Osteocyte (in vitro differentiated cells): ENCODE data around the gene CSTF2T. TPM values are rescaled to one million over a fixed set of nuclear protein-coding genes. Genes with fewer than 3 reads are reported as not detected.

ENCODE experiments used
- DNase-seq: peaks from one replicate; pipeline ENCODE4 v3.0.0; 2021; ENCODE audit warnings: mixed read lengths; ENCODE audit not compliant: unreplicated experiment; ENCODE audit errors: extremely low spot score
- H3K27ac Mint-ChIP-seq: one replicate; pipeline ENCODE4 v1.8.0; 2021; ENCODE audit warnings: mild to moderate bottlenecking, mixed read lengths; ENCODE audit not compliant: unreplicated experiment
- H3K27me3 Mint-ChIP-seq: one replicate; pipeline ENCODE4 v1.8.0; 2021; ENCODE audit warnings: mixed read lengths; ENCODE audit not compliant: unreplicated experiment
- H3K36me3 Mint-ChIP-seq: one replicate; pipeline ENCODE4 v1.8.0; 2021; ENCODE audit warnings: mixed read lengths; ENCODE audit not compliant: unreplicated experiment
- H3K4me1 Mint-ChIP-seq: one replicate; pipeline ENCODE4 v1.8.0; 2021; ENCODE audit warnings: mixed read lengths; ENCODE audit not compliant: unreplicated experiment
- H3K4me3 Mint-ChIP-seq: one replicate; pipeline ENCODE4 v1.8.0; 2021; ENCODE audit warnings: mild to moderate bottlenecking, moderate library complexity, mixed read lengths; ENCODE audit not compliant: unreplicated experiment
- H3K9me3 Mint-ChIP-seq: one replicate; pipeline ENCODE4 v1.8.0; 2021; ENCODE audit warnings: mixed read lengths; ENCODE audit not compliant: unreplicated experiment
- total RNA-seq: library from RNA; stranded (reverse); gene quantifications from 2 replicates; pipeline ENCODE4 v1.2.1, GENCODE V29; 2021
- TF ChIP-seq, protein P1 (sequence below): fragments of 200-600 bp; sonication (generic); IDR thresholded peaks from 2 replicates; pipeline ENCODE4 v1.5.0; 2021; ENCODE audit warnings: antibody characterized with exemption, mild to moderate bottlenecking, moderate library complexity

The CSTF2T gene
- total RNA-seq, 1 donor from 2014 or later, result 23.9 TPM

DNA sequence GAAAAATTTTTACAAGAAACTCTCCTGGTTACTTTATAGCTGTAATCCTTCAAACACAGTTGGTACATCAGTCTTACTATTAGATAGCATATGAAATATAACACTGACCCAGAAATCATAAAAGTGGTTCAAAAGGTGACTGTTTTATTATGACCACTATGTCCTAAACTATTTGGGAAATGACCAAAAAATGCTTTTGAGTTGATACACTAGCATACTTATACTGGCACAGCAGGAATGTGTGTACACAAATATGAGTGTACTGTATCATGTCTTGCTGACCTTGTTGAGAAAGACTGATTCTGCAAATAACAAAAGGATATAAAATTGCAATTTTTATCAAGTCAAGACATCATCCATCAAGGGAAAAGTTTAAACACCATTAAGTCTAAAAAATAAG is 24.3 kb downstream of the CSTF2T start:
- H3K4me3 Mint-ChIP-seq, result no peak overlapping the region
- H3K9me3 Mint-ChIP-seq, result peaks cover 7% of the 10 kb centered on the region
- TF ChIP-seq, protein P1, sequence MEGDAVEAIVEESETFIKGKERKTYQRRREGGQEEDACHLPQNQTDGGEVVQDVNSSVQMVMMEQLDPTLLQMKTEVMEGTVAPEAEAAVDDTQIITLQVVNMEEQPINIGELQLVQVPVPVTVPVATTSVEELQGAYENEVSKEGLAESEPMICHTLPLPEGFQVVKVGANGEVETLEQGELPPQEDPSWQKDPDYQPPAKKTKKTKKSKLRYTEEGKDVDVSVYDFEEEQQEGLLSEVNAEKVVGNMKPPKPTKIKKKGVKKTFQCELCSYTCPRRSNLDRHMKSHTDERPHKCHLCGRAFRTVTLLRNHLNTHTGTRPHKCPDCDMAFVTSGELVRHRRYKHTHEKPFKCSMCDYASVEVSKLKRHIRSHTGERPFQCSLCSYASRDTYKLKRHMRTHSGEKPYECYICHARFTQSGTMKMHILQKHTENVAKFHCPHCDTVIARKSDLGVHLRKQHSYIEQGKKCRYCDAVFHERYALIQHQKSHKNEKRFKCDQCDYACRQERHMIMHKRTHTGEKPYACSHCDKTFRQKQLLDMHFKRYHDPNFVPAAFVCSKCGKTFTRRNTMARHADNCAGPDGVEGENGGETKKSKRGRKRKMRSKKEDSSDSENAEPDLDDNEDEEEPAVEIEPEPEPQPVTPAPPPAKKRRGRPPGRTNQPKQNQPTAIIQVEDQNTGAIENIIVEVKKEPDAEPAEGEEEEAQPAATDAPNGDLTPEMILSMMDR, result no peak
- H3K4me1 Mint-ChIP-seq, result no peaks in the 10 kb centered on the region
- no peak for DNase-seq
- no peak overlapping the region for H3K27ac Mint-ChIP-seq
- no peaks in the 10 kb centered on the region for H3K27me3 Mint-ChIP-seq
- no peaks in the 10 kb centered on the region for H3K36me3 Mint-ChIP-seq

DNA sequence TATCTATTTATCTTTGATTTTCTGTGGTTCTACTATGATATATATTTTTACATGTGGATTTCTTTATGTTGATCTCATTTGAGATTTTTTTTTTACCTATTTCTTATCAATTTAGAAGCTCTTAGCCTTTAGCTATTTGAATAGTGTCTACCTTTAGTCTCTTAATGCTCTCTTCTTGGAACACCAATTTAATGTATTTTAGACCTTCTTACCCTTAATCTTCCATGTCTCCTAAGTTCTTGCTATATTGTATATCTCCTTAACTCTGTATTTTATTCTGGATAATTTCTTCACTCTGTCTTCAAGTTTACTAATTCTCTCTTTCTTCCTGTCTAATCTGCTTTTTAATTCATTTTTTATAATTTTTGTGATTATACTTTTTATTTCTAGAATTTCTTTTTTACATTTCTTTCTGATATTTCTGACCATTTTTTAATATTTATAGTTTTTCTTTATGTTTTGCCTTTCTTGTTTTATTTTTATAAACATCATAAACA is 27.3 kb downstream of the CSTF2T start:
- Mint-ChIP-seq H3K4me3 (no peak overlapping the region), H3K27ac (no peak overlapping the region), H3K36me3 (no peaks in the 10 kb centered on the region), H3K4me1 (peaks cover 7% of the 10 kb centered on the region), H3K9me3 (peaks cover 7% of the 10 kb centered on the region), H3K27me3 (no peaks in the 10 kb centered on the region)
- TF ChIP-seq, protein P1, result no peak
- no peak for DNase-seq

DNA sequence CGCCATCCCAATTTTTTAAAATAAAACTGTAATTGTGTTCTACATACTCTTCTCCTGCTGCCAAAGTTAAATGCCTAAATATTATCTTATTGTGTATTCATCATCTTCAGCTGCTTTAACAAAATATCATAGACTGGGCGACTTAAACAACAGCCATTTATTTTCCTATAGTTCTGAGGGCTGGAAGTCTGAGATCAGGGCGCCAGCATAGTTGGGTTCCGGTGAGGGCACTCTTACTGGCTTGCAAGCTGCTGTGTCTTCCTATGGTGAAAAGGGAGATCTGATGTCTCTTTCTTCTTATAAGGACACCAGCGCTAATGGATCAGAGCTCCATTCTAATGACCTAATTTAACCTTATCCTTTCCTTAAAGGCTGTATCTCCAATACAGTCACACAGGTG is 30.4 kb downstream of the CSTF2T start:
- Mint-ChIP-seq H3K9me3 (peaks cover 7% of the 10 kb centered on the region), H3K27me3 (no peaks in the 10 kb centered on the region), H3K27ac (no peak overlapping the region), H3K4me1 (peaks cover 7% of the 10 kb centered on the region), H3K4me3 (no peak overlapping the region), H3K36me3 (no peaks in the 10 kb centered on the region)
- TF ChIP-seq, protein P1, result no peak
- DNase-seq, result no peak

- H3K4me3 Mint-ChIP-seq, result no peak overlapping the region
- no peaks in the 10 kb centered on the region for H3K27me3 Mint-ChIP-seq
- no peak overlapping the region for H3K27ac Mint-ChIP-seq
- peaks cover 7% of the 10 kb centered on the region for H3K9me3 Mint-ChIP-seq
- DNase-seq, result no peak
- peaks cover 7% of the 10 kb centered on the region for H3K4me1 Mint-ChIP-seq
- TF ChIP-seq, protein P1, result no peak
- H3K36me3 Mint-ChIP-seq, result no peaks in the 10 kb centered on the region
Observed at GRCh38 chr10:51668336-51668689, 31.1 kb downstream of the CSTF2T start.

- no peaks in the 10 kb centered on the region for H3K36me3 Mint-ChIP-seq
- H3K27me3 Mint-ChIP-seq, result no peaks in the 10 kb centered on the region
- H3K4me1 Mint-ChIP-seq, result peaks cover 7% of the 10 kb centered on the region
- no peak overlapping the region for H3K4me3 Mint-ChIP-seq
- no peak for DNase-seq
- H3K9me3 Mint-ChIP-seq, result peaks cover 7% of the 10 kb centered on the region
- no peak overlapping the region for H3K27ac Mint-ChIP-seq
- TF ChIP-seq, protein P1, result no peak
Observed at GRCh38 chr10:51667678-51668335, 31.6 kb downstream of the CSTF2T start.
